Measurements from ENCODE around the gene UGT1A7.
"Not testable (repeated sequence)": the region's sequence is repeated elsewhere in the genome, so short reads cannot be mapped to it uniquely, and the experiment has no call there.

UGT1A7 gene
- 0 reads per million in 4 donors for total RNA-seq

GRCh38 chr2:233681521-233682099 is at the start of gene UGT1A7:
TSS of gene UGT1A7 (plus strand) at chr2:233681901. CDS start at chr2:233681938, 37 bp downstream.
- no peak for DNase-seq

GRCh38 chr2:233636306-233636705 is 45.4 kb upstream of the UGT1A7 start, which contains the start of gene UGT1A10:
TSS of gene UGT1A10 (plus strand) at chr2:233636448. CDS start at chr2:233636523, 75 bp downstream.
- DNase-seq: not testable (repeated sequence)

- DNase-seq: no peak
Observed at GRCh38 chr2:233638836-233639235, 42.9 kb upstream of the UGT1A7 start.

GRCh38 chr2:233639860-233640259 is 41.8 kb upstream of the UGT1A7 start:
- no peak for DNase-seq

- DNase-seq: no peak
Observed at GRCh38 chr2:233643128-233643527, 38.6 kb upstream of the UGT1A7 start.

GRCh38 chr2:233646033-233646432 is 35.7 kb upstream of the UGT1A7 start:
- not testable (repeated sequence) for DNase-seq

- DNase-seq: no peak
Observed at GRCh38 chr2:233650981-233651380, 30.7 kb upstream of the UGT1A7 start.

- no peak for DNase-seq
Observed at GRCh38 chr2:233651430-233651829, 30.3 kb upstream of the UGT1A7 start.

GRCh38 chr2:233654501-233654900 is 27.2 kb upstream of the UGT1A7 start:
- DNase-seq: no peak

- DNase-seq: no peak
Observed at GRCh38 chr2:233655043-233655442, 26.7 kb upstream of the UGT1A7 start.

- DNase-seq: not testable (repeated sequence)
Observed at GRCh38 chr2:233655943-233656342, 25.8 kb upstream of the UGT1A7 start.

- no peak for DNase-seq
Observed at GRCh38 chr2:233656443-233656842, 25.3 kb upstream of the UGT1A7 start.

GRCh38 chr2:233658610-233659009 is 23.1 kb upstream of the UGT1A7 start:
- DNase-seq: no peak

- no peak for DNase-seq
Observed at GRCh38 chr2:233663911-233664310, 17.8 kb upstream of the UGT1A7 start.

GRCh38 chr2:233668605-233669260 is 13.0 kb upstream of the UGT1A7 start:
- no peak for DNase-seq

- DNase-seq: no peak
Observed at GRCh38 chr2:233671290-233672161, 10.2 kb upstream of the UGT1A7 start, which contains the start of gene UGT1A9. TSS of gene UGT1A9 (plus strand) at chr2:233671898. CDS start at chr2:233671935, 37 bp downstream.

- DNase-seq: no peak
Observed at GRCh38 chr2:233672886-233673285, 8.8 kb upstream of the UGT1A7 start.

GRCh38 chr2:233673896-233674295 is 7.8 kb upstream of the UGT1A7 start:
- no peak for DNase-seq

GRCh38 chr2:233674314-233674713 is 7.4 kb upstream of the UGT1A7 start:
- DNase-seq: no peak

GRCh38 chr2:233674995-233675394 is 6.7 kb upstream of the UGT1A7 start:
- no peak for DNase-seq

GRCh38 chr2:233676046-233676445 is 5.7 kb upstream of the UGT1A7 start:
- no peak for DNase-seq

GRCh38 chr2:233679196-233679595 is 2.5 kb upstream of the UGT1A7 start:
- DNase-seq: no peak

GRCh38 chr2:233680361-233681045 is 1.2 kb upstream of the UGT1A7 start:
- DNase-seq: no peak

Measured in T-helper 1 cell (primary cell).